ENCODE measurements around the gene BAMBI. TPM values are rescaled to one million over a fixed set of nuclear protein-coding genes. Genes with fewer than 3 reads are reported as not detected.

Gene BAMBI
- total and polyA plus RNA-seq, 7 donors = 0.44 to 2.9 (median 0.99) TPM

DNA sequence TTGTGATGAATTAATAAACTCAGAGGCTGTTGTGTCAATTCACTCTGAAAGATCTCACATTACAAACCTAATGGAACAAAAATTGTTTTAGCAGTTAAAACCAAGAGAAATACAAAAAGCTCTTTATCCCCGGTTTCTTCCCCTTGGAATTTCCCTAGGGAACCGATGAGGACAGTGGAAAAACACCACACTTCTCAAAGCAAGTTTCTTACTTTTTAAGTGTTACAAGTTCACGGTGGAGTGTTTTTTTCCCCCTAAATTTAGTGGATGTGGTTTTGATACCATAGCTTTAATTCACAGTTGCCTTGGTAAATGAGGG lies 10.3 kb downstream of the BAMBI start:
- Histone ChIP-seq H3K27me3 (ENCODE audit: insufficient read depth in 3 of 3, low read length in 2 of 3) (no peaks in the 10 kb centered on the region), H3K9me3 (no peaks in the 10 kb centered on the region), H3K36me3 (ENCODE audit: insufficient read depth in 1 of 2, low read depth in 1 of 2) (peaks cover 0 to 3% of the 10 kb centered on the region in 2 donors), H3K4me3 (no peak overlapping the region), H3K4me1 (no peaks in the 10 kb centered on the region), H3K27ac (no peak overlapping the region)
- TF ChIP-seq, protein P1, sequence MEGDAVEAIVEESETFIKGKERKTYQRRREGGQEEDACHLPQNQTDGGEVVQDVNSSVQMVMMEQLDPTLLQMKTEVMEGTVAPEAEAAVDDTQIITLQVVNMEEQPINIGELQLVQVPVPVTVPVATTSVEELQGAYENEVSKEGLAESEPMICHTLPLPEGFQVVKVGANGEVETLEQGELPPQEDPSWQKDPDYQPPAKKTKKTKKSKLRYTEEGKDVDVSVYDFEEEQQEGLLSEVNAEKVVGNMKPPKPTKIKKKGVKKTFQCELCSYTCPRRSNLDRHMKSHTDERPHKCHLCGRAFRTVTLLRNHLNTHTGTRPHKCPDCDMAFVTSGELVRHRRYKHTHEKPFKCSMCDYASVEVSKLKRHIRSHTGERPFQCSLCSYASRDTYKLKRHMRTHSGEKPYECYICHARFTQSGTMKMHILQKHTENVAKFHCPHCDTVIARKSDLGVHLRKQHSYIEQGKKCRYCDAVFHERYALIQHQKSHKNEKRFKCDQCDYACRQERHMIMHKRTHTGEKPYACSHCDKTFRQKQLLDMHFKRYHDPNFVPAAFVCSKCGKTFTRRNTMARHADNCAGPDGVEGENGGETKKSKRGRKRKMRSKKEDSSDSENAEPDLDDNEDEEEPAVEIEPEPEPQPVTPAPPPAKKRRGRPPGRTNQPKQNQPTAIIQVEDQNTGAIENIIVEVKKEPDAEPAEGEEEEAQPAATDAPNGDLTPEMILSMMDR (IDR thresholded peaks at IDR 0.05) = no peak
- DNase-seq = no peak
- 51 to 70% (median 63%) methylated on average over 3 of the region's 3 CpGs for whole genome bisulfite sequencing, 3 donors
- intact Hi-C loops (cut with DNase I) = loop anchor here in 1 of 2 donors (10.0 kb wide), 1 partner anchor 207 kb away; no protein-coding TSS in a partner anchor
- no peak for ATAC-seq

DNA sequence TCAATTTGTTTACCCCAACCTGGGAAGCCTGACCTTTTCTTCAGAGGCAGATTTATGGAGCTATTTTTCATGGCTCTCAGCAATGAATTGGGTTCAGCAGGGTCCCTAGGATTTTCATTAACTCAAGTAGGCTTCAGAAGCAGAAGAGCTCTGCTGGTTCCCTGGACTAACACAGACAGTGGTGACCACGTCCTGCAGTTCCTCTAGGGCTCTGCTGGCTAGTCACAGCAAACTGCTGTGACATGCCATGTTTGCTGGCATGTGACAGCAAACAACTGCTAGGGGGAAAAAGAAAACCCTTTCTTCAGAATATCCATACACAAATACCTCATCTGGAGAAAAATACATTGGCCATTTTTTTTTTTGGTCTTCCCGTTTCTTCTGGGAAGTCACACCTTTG lies 13.2 kb downstream of the BAMBI start:
- H3K4me3 ChIP-seq = no peak overlapping the region
- DNase-seq (no peak), ATAC-seq (no peak)
- 51 to 67% (median 53%) methylated on average over 2 of the region's 2 CpGs for WGBS, 3 donors
- TF ChIP-seq, protein P1 (IDR thresholded peaks at IDR 0.05) = no peak
- no peaks in the 10 kb centered on the region for H3K36me3 ChIP-seq (ENCODE audit: insufficient read depth in 1 of 2, low read depth in 1 of 2)
- H3K27ac ChIP-seq = no peak overlapping the region
- intact Hi-C loops (cut with DNase I) = no loop called here
- H3K27me3 ChIP-seq (ENCODE audit: insufficient read depth in 3 of 3, low read length in 2 of 3) = no peaks in the 10 kb centered on the region
- H3K9me3 ChIP-seq = no peaks in the 10 kb centered on the region
- H3K4me1 ChIP-seq = no peaks in the 10 kb centered on the region

DNA sequence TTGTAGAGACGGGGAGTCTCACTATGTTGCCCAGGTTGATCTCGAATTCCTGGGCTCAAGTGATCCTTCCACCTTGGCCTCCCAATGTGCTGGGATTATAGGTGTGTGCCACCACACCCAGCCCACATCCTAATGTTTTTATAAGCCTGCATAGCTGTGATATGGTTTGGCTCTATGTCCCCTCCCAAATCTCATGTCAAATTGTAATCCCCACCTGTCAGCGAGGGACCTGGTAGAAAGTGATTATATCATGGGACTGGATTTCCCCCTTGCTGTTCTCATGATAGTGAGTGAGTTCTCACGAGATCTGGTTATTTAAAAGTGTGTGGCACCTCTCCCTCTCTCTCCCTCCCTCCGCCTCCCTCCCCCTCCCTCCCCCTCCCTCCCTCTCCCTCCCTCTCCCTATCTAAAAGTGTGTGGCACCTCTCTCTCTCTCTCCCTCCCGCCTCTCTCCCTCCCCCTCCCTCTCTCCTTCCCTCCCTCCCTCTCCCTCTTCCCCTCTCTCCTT lies 13.9 kb downstream of the BAMBI start:
- WGBS, 3 donors = 72 to 90% (median 86%) methylated on average over 4 to 5 of the region's 6 CpGs
- no peak overlapping the region for H3K27ac ChIP-seq
- H3K4me3 ChIP-seq = no peak overlapping the region
- no peaks in the 10 kb centered on the region for H3K9me3 ChIP-seq
- DNase-seq = no peak
- no peaks in the 10 kb centered on the region for H3K4me1 ChIP-seq
- H3K36me3 ChIP-seq (ENCODE audit: insufficient read depth in 1 of 2, low read depth in 1 of 2) = no peaks in the 10 kb centered on the region
- H3K27me3 ChIP-seq (ENCODE audit: insufficient read depth in 3 of 3, low read length in 2 of 3) = no peaks in the 10 kb centered on the region
- ATAC-seq = no peak
- intact Hi-C loops (cut with DNase I) = no loop called here
- TF ChIP-seq, protein P1 (IDR thresholded peaks at IDR 0.05) = no peak

DNA sequence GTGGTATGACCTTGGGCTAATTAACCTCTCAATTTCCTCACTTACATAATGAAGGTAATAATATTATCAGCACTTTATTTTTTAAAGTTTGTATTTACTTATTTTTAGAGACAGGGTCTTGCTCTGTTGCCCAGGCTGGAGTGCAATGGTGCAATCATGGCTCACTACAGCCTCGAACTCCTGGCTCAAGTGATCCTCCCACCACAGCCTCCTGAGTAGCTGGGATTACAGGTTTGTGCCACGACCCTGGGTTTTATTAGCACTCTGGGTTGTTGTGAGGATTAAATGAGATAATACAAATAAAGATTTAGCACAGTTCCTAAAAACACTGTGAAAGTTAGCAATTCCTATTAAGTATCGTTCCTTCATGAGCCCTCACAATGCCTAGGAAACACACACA lies 14.7 kb downstream of the BAMBI start:
- TF ChIP-seq, protein P1 (IDR thresholded peaks at IDR 0.05) = no peak
- Histone ChIP-seq H3K36me3 (ENCODE audit: insufficient read depth in 1 of 2, low read depth in 1 of 2) (no peaks in the 10 kb centered on the region), H3K27ac (no peak overlapping the region), H3K4me1 (no peaks in the 10 kb centered on the region), H3K9me3 (no peaks in the 10 kb centered on the region), H3K4me3 (no peak overlapping the region), H3K27me3 (ENCODE audit: insufficient read depth in 3 of 3, low read length in 2 of 3) (no peaks in the 10 kb centered on the region)
- ATAC-seq (no peak), DNase-seq (no peak)
- 87 to 93% (median 92%) methylated on average over 3 of the region's 3 CpGs for WGBS, 3 donors
- intact Hi-C loops (cut with DNase I) = no loop called here

DNA sequence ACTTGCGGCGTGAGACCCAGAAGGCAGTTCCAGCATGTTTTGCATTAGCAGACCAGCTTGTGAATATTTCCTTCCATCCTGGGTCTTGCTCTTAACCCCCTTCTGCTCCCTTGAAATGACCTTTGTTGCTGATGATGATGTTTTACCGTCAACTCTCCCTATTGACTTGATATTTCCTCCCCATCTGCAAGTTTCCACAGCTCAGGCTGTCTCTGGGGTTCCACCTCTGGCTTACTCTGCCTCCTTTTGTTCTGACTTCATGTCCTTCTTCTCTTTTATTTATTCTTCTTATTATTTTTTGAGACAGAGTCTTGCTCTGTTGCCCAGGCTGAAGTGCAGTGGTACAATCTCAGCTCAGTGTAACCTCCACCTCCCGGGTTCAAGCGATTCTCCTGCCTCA lies 17.2 kb downstream of the BAMBI start:
- H3K4me1 ChIP-seq = no peaks in the 10 kb centered on the region
- 86 to 94% (median 87%) methylated on average over 5 of the region's 5 CpGs for WGBS, 3 donors
- no peaks in the 10 kb centered on the region for H3K36me3 ChIP-seq (ENCODE audit: insufficient read depth in 1 of 2, low read depth in 1 of 2)
- no peak overlapping the region for H3K4me3 ChIP-seq
- ATAC-seq = no peak
- H3K9me3 ChIP-seq = no peaks in the 10 kb centered on the region
- intact Hi-C loops (cut with DNase I) = no loop called here
- H3K27ac ChIP-seq = no peak overlapping the region
- TF ChIP-seq, protein P1 (IDR thresholded peaks at IDR 0.05) = no peak
- no peaks in the 10 kb centered on the region for H3K27me3 ChIP-seq (ENCODE audit: insufficient read depth in 3 of 3, low read length in 2 of 3)
- DNase-seq = no peak
